ENCODE data around the gene NEUROD2. TPM values are rescaled to one million over a fixed set of nuclear protein-coding genes. Genes with fewer than 3 reads are reported as not detected.
A peak's percentile ranks its signal among the peaks of the same experiment; 100 is the strongest.

Gene NEUROD2
- total and polyA plus RNA-seq, 2 of the 8 experiments (the other 6 are each of a cell fraction or from before 2014, with no cell fraction given), result not detected

DNA sequence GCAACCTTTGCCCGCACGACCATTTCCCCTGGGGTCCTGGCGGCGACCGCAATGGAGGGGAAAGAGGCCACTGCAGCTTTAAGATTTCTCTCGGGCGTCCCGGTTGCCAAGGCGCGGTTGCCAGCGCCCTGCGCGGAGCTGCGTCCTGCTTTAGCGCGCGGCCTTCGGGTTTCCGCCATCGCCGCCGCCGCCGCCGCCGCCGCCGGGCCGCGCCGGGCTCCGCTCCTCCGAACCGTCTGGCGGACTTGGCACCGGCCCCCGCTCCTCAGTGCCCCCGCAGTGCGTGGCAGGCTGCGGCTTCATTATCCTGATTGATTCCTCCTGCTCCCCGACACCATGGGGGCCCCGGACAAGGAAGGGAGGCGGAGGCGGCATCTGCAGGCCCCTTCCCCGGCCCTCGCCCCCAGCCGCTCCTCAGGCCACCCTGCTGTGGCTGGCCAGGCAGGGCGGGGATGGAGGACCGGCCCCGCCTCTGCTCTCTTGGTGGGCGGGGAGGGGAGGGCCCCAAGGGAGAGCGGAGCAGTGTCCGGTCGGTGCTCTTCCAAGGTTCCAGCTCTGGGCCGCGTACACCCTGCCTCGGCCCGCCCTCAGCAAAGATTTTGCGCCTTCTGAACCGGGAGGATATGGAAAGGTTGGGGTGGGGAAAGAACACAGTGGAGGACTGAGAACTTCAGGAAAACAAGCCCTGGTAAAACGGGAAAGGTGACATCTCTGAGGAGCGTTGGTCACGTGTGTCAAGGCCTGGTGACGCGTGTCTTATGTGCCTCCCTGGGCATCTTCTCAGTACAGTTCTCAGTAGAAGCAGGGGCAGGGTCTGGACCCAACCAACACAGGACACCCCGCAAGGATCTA lies 34.0 kb downstream of the NEUROD2 start (continued):
- TF ChIP-seq HDAC6 (IDR thresholded peaks at IDR 0.05; ENCODE audit: low read depth, low read length), result no peak
- TF ChIP-seq KDM4A (IDR thresholded peaks at IDR 0.05; ENCODE audit: low read depth, low read length, severe bottlenecking), result peak; percentile 44
- no peak for TF ChIP-seq TEAD4 (IDR thresholded peaks at IDR 0.05; ENCODE audit: low read depth, low read length)
- TF ChIP-seq CREB1 (IDR thresholded peaks at IDR 0.05), result peak; percentile 39; the same call in 1 of the 2 replicates
- no peak for TF ChIP-seq RAD21 (IDR thresholded peaks at IDR 0.05 in 1 of 2, conservative IDR thresholded peaks at IDR 0.05 in 1 of 2; ENCODE audit: low read depth in 2 of 2, low read length in 2 of 2)
- no peak for TF ChIP-seq TAF1 (IDR thresholded peaks at IDR 0.05; ENCODE audit: low read depth, low read length)
- no peak for TF ChIP-seq MAFK (IDR thresholded peaks at IDR 0.05; ENCODE audit: low read depth, low read length)
- TF ChIP-seq CTCF (IDR thresholded peaks at IDR 0.05; ENCODE audit: control extremely low read depth in 1 of 3, insufficient read depth in 1 of 3, low read depth in 1 of 3, low read length in 3 of 3), result no peak
- no peak for TF ChIP-seq GTF2F1 (IDR thresholded peaks at IDR 0.05; ENCODE audit: borderline replicate concordance, low read depth, low read length)
- TF ChIP-seq, protein P1, sequence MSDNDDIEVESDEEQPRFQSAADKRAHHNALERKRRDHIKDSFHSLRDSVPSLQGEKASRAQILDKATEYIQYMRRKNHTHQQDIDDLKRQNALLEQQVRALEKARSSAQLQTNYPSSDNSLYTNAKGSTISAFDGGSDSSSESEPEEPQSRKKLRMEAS (IDR thresholded peaks at IDR 0.05), result peak; percentile 50; the same call in 1 of the 2 replicates
- TF ChIP-seq JUN (IDR thresholded peaks at IDR 0.05; ENCODE audit: low read depth, low read length), result no peak
- no peak for TF ChIP-seq SAP30 (IDR thresholded peaks at IDR 0.05; ENCODE audit: insufficient read depth, insufficient replicate concordance, low read length)
- TF ChIP-seq, protein P2, sequence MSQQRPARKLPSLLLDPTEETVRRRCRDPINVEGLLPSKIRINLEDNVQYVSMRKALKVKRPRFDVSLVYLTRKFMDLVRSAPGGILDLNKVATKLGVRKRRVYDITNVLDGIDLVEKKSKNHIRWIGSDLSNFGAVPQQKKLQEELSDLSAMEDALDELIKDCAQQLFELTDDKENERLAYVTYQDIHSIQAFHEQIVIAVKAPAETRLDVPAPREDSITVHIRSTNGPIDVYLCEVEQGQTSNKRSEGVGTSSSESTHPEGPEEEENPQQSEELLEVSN (IDR thresholded peaks at IDR 0.05), result no peak
- TF ChIP-seq SP4 (IDR thresholded peaks at IDR 0.05; ENCODE audit: low read length), result no peak
- peak; percentile 68; the same call in 1 of the 2 replicates for TF ChIP-seq RBBP5 (IDR thresholded peaks at IDR 0.05; ENCODE audit: borderline replicate concordance, low read depth, low read length)
- peak; percentile 65; the same call in 1 of the 2 replicates for TF ChIP-seq USF2 (IDR thresholded peaks at IDR 0.05; ENCODE audit: low read length)
- TF ChIP-seq SIN3A (conservative IDR thresholded peaks at IDR 0.05 in 1 of 2, IDR thresholded peaks at IDR 0.05 in 1 of 2; ENCODE audit: low read depth in 1 of 2, low read length in 2 of 2), result peak in 1 of 2 experiments; percentile 63; a peak in 1 of 4 replicates
- no peak for TF ChIP-seq CBX5 (IDR thresholded peaks at IDR 0.05; ENCODE audit: low read depth, low read length)
